ENCODE measurements around the gene DOCK2. TPM values are rescaled to one million over a fixed set of nuclear protein-coding genes. Genes with fewer than 3 reads are reported as not detected.

The DOCK2 gene
- total and polyA plus RNA-seq, 2 donors (not counting 1 experiment from before 2014, with no cell fraction given), result 1.1 to 8.9 TPM

- Histone ChIP-seq H2AFZ (ENCODE audit: low read length) (no peak overlapping the region), H3K27ac (ENCODE audit: insufficient read depth, low read length) (no peak overlapping the region), H4K20me1 (ENCODE audit: control insufficient read depth, extremely low read depth, insufficient read depth, low read length) (no peaks in the 10 kb centered on the region), H3K4me1 (ENCODE audit: control insufficient read depth, extremely low read depth, insufficient read depth, low read length) (no peaks in the 10 kb centered on the region), H3K4me2 (ENCODE audit: extremely low read depth, insufficient read depth, low read length) (no peak overlapping the region), H3K9ac (ENCODE audit: insufficient read depth, low read length) (no peak overlapping the region), H3K9me3 (ENCODE audit: control insufficient read depth, insufficient read depth, low read depth, low read length) (no peaks in the 10 kb centered on the region), H3K27me3 (ENCODE audit: control insufficient read depth, insufficient read depth, low read length) (no peaks in the 10 kb centered on the region), H3K79me2 (ENCODE audit: control insufficient read depth, insufficient read depth, low read length) (no peaks in the 10 kb centered on the region), H3K36me3 (ENCODE audit: control insufficient read depth, insufficient read depth, low read length) (no peaks in the 10 kb centered on the region), H3K4me3 (replicated peaks in 1 of 4; ENCODE audit: control extremely low read depth in 1 of 4, insufficient read depth in 1 of 4, low read depth in 3 of 4, low read length in 4 of 4) (no peak overlapping the region)
- no peak for TF ChIP-seq EZH2 (IDR thresholded peaks at IDR 0.05; ENCODE audit: low read length, missing control alignments)
- TF ChIP-seq, protein P1, sequence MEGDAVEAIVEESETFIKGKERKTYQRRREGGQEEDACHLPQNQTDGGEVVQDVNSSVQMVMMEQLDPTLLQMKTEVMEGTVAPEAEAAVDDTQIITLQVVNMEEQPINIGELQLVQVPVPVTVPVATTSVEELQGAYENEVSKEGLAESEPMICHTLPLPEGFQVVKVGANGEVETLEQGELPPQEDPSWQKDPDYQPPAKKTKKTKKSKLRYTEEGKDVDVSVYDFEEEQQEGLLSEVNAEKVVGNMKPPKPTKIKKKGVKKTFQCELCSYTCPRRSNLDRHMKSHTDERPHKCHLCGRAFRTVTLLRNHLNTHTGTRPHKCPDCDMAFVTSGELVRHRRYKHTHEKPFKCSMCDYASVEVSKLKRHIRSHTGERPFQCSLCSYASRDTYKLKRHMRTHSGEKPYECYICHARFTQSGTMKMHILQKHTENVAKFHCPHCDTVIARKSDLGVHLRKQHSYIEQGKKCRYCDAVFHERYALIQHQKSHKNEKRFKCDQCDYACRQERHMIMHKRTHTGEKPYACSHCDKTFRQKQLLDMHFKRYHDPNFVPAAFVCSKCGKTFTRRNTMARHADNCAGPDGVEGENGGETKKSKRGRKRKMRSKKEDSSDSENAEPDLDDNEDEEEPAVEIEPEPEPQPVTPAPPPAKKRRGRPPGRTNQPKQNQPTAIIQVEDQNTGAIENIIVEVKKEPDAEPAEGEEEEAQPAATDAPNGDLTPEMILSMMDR (conservative IDR thresholded peaks at IDR 0.05 in 1 of 2, IDR thresholded peaks at IDR 0.05 in 1 of 2; ENCODE audit: low read depth in 1 of 2, low read length in 2 of 2), result no peak
- no peak for DNase-seq (ENCODE audit: low read depth in 2 of 2)
Observed at GRCh38 chr5:169731221-169731620, 94.1 kb downstream of the DOCK2 start.

DNA sequence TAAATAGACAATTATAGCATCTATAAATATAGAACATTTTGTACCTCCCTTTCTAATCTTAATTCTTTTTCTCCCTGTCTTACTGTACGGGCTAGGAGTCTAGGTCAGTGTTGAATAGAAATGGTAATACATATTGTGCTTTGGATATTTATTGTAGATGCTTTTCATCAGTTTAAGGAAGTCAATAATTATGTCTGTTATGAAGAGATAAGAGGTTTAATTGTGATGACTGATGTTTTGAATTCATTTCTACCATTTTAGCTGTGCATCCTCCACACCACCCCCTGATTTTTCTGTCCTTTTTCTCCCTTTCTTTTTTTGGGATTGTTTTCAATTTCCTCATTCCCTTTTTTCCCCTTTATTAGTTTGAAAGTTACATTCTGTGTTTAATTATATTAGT, 95.8 kb downstream of the DOCK2 start:
- DNase-seq (ENCODE audit: low read depth in 2 of 2), result no peak
- Histone ChIP-seq H3K4me3 (replicated peaks in 1 of 4; ENCODE audit: control extremely low read depth in 1 of 4, insufficient read depth in 1 of 4, low read depth in 3 of 4, low read length in 4 of 4) (no peak overlapping the region), H3K4me2 (ENCODE audit: extremely low read depth, insufficient read depth, low read length) (no peak overlapping the region), H2AFZ (ENCODE audit: low read length) (no peak overlapping the region), H3K9ac (ENCODE audit: insufficient read depth, low read length) (no peak overlapping the region), H3K9me3 (ENCODE audit: control insufficient read depth, insufficient read depth, low read depth, low read length) (no peaks in the 10 kb centered on the region), H3K79me2 (ENCODE audit: control insufficient read depth, insufficient read depth, low read length) (no peaks in the 10 kb centered on the region), H3K4me1 (ENCODE audit: control insufficient read depth, extremely low read depth, insufficient read depth, low read length) (no peaks in the 10 kb centered on the region), H3K36me3 (ENCODE audit: control insufficient read depth, insufficient read depth, low read length) (no peaks in the 10 kb centered on the region), H3K27me3 (ENCODE audit: control insufficient read depth, insufficient read depth, low read length) (no peaks in the 10 kb centered on the region), H3K27ac (ENCODE audit: insufficient read depth, low read length) (no peak overlapping the region), H4K20me1 (ENCODE audit: control insufficient read depth, extremely low read depth, insufficient read depth, low read length) (no peaks in the 10 kb centered on the region)
- no peak for TF ChIP-seq EZH2 (IDR thresholded peaks at IDR 0.05; ENCODE audit: low read length, missing control alignments)
- TF ChIP-seq, protein P1 (conservative IDR thresholded peaks at IDR 0.05 in 1 of 2, IDR thresholded peaks at IDR 0.05 in 1 of 2; ENCODE audit: low read depth in 1 of 2, low read length in 2 of 2), result no peak

DNA sequence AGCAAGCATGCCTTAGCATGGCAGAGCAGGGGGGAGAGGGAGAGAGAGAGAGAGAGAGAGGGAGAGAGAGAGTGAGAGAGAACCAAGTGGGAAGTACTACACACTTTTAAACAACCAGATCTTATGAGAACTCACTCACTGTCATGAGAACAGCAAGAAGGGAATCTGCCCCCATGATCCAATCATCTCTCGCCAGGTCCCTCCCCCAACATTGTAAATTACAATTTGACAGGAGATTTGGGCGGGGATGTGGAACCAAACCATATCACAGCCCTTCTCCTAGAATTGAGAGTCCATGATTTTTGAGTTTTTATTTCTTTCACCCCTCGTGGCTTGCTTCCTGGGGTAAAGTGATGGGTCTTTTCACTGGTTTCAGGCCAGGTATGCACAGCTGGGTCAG, 98.8 kb downstream of the DOCK2 start:
- no peak overlapping the region for H2AFZ ChIP-seq (ENCODE audit: low read length)
- TF ChIP-seq, protein P1 (conservative IDR thresholded peaks at IDR 0.05 in 1 of 2, IDR thresholded peaks at IDR 0.05 in 1 of 2; ENCODE audit: low read depth in 1 of 2, low read length in 2 of 2), result no peak
- TF ChIP-seq EZH2 (IDR thresholded peaks at IDR 0.05; ENCODE audit: low read length, missing control alignments), result no peak
- H3K4me3 ChIP-seq (replicated peaks in 1 of 4; ENCODE audit: control extremely low read depth in 1 of 4, insufficient read depth in 1 of 4, low read depth in 3 of 4, low read length in 4 of 4), result no peak overlapping the region
- no peaks in the 10 kb centered on the region for H3K79me2 ChIP-seq (ENCODE audit: control insufficient read depth, insufficient read depth, low read length)
- no peaks in the 10 kb centered on the region for H3K9me3 ChIP-seq (ENCODE audit: control insufficient read depth, insufficient read depth, low read depth, low read length)
- no peak overlapping the region for H3K9ac ChIP-seq (ENCODE audit: insufficient read depth, low read length)
- H3K36me3 ChIP-seq (ENCODE audit: control insufficient read depth, insufficient read depth, low read length), result no peaks in the 10 kb centered on the region
- H3K4me2 ChIP-seq (ENCODE audit: extremely low read depth, insufficient read depth, low read length), result no peak overlapping the region
- no peaks in the 10 kb centered on the region for H3K27me3 ChIP-seq (ENCODE audit: control insufficient read depth, insufficient read depth, low read length)
- no peaks in the 10 kb centered on the region for H3K4me1 ChIP-seq (ENCODE audit: control insufficient read depth, extremely low read depth, insufficient read depth, low read length)
- no peaks in the 10 kb centered on the region for H4K20me1 ChIP-seq (ENCODE audit: control insufficient read depth, extremely low read depth, insufficient read depth, low read length)
- H3K27ac ChIP-seq (ENCODE audit: insufficient read depth, low read length), result no peak overlapping the region
- no peak for DNase-seq (ENCODE audit: low read depth in 2 of 2)

Measured in fibroblast of lung (primary cell).